Neural cell (in vitro differentiated cells): ENCODE measurements around the gene DISP1.

Experiments used
- CTCF ChIP-seq: fragments of 450-650 bp; IDR thresholded peaks from 2 replicates; pipeline ENCODE4 v1.5.1; 2014; ENCODE audit warnings: antibody characterized with exemption, mild to moderate bottlenecking, moderate library complexity; ENCODE audit not compliant: poor library complexity, severe bottlenecking
- EZH2 ChIP-seq: fragments of 200-600, 300-800 bp; shearing (Covaris generic), sonication (generic); IDR thresholded peaks from 2 replicates; pipeline ENCODE4 v1.6.1; 2014; ENCODE audit warnings: antibody characterized with exemption, low read length, borderline replicate concordance, mild to moderate bottlenecking; ENCODE audit not compliant: insufficient read depth, poor library complexity, severe bottlenecking
- POLR2AphosphoS5 ChIP-seq: IDR thresholded peaks from 2 replicates; pipeline ENCODE4 v1.6.1; 2012
- REST ChIP-seq: IDR thresholded peaks from 2 replicates; pipeline ENCODE4 v1.6.1; 2012; ENCODE audit warnings: borderline replicate concordance
- SMC3 ChIP-seq: fragments of 450-650 bp; conservative IDR thresholded peaks from 2 replicates; pipeline ENCODE4 v1.6.1; 2014; ENCODE audit warnings: antibody characterized with exemption, mild to moderate bottlenecking, moderate library complexity; ENCODE audit not compliant: poor library complexity
- TAF1 ChIP-seq: IDR thresholded peaks from 2 replicates; pipeline ENCODE4 v1.6.1; 2012; ENCODE audit warnings: low read depth

- no peak for TF ChIP-seq CTCF
- TF ChIP-seq EZH2: no peak
- no peak for TF ChIP-seq REST
- TF ChIP-seq SMC3: no peak
- no peak for TF ChIP-seq POLR2AphosphoS5
- TF ChIP-seq TAF1: no peak
Measured at GRCh38 chr1:222791006-222791710, 23.7 kb upstream of the DISP1 start.
